ENCODE measurements around the gene NUMB. TPM values are rescaled to one million over a fixed set of nuclear protein-coding genes. Genes with fewer than 3 reads are reported as not detected.
A peak's percentile ranks its signal among the peaks of the same experiment; 100 is the strongest.

The NUMB gene
- total RNA-seq, 2 experiments from 2014 or later = 27.9 to 31.5 TPM

DNA sequence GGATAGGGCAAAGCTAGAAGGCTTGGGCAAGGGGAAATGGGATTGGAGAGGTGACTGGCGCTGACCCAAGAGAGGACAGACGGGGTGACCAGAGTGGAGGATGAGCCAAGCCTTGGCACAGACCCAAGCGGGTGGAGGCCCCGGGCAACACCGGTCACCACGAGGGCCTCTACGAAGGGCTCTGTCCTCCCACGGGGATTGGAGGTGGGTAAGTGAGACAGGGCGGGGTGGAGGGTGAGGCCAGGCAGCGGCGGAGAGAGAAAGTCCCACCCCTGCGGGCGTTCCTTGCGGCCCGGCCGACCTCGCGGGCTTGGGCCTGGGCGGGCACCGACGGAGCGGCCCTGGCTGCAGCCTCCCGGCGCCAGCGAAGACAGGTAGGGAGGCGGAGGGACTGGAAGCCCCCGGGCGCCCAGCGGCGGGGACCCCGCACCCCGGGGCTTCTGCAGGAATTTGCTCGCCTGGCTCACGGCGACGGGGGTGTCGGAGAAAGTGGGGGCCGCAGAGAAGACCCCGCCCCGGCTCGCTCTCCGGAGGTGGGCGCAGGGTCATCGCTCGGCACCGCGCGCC is 221.0 kb downstream of the NUMB start, which contains the start of gene PAPLN:
Gene PAPLN (plus strand): TSS at position 288 of the 567 bp plus-strand sequence. CDS start 2,273 bp downstream, outside the sequence.
- POLR2A ChIA-PET = no interaction called here
- CTCF ChIA-PET = no interaction called here
- no peak for ATAC-seq (ENCODE audit: poor library complexity)
- no peak within 1 kb of the TSS for H3K27ac Mint-ChIP-seq
- H3K27me3 Mint-ChIP-seq = peaks cover 77% of the 10 kb centered on the region
- H3K27ac ChIP-seq (ENCODE audit: low read depth in 1 of 2, low read length in 2 of 2) = no peak within 1 kb of the TSS
- no peaks in the 10 kb centered on the region for H3K36me3 ChIP-seq (ENCODE audit: insufficient read depth, low read length)
- DNase-seq = peak in 3 of 14 experiments; percentile 2 to 38 (median 25)
- H3K36me3 Mint-ChIP-seq (ENCODE audit: low read depth) = no peaks in the 10 kb centered on the region
- H3K4me3 Mint-ChIP-seq = peak within 1 kb of the TSS; percentile 34
- peaks cover 72 to 79% of the 10 kb centered on the region in 2 experiments for H3K27me3 ChIP-seq (ENCODE audit: control insufficient read depth in 1 of 2, insufficient read depth in 2 of 2, low read length in 2 of 2)
- no peak for TF ChIP-seq CTCF (IDR thresholded peaks at IDR 0.05)
- H3K4me1 Mint-ChIP-seq (ENCODE audit: low read depth) = peaks cover 6% of the 10 kb centered on the region
- H3K9me3 Mint-ChIP-seq = no peaks in the 10 kb centered on the region
- no peak within 1 kb of the TSS for H3K4me3 ChIP-seq (ENCODE audit: low read length)
- intact Hi-C loops (cut with DNase I, micrococcal nuclease) = no loop called here
- H3K9me3 ChIP-seq (ENCODE audit: control insufficient read depth in 1 of 2, insufficient read depth in 1 of 2, low read length in 2 of 2) = peaks cover 0 to 11% of the 10 kb centered on the region in 2 experiments
- H3K4me1 ChIP-seq (ENCODE audit: insufficient read depth, low read length) = peaks cover 18% of the 10 kb centered on the region

GRCh38 chr14:73236752-73237218 is 221.6 kb downstream of the NUMB start:
- DNase-seq (no peak), ATAC-seq (ENCODE audit: poor library complexity) (no peak)
- Mint-ChIP-seq H3K4me1 (ENCODE audit: low read depth) (peaks cover 6% of the 10 kb centered on the region), H3K27ac (no peak overlapping the region), H3K4me3 (peak overlapping the region; percentile 34), H3K27me3 (peaks cover 72% of the 10 kb centered on the region), H3K36me3 (ENCODE audit: low read depth) (no peaks in the 10 kb centered on the region), H3K9me3 (no peaks in the 10 kb centered on the region)
- Histone ChIP-seq H3K27me3 (ENCODE audit: control insufficient read depth in 1 of 2, insufficient read depth in 2 of 2, low read length in 2 of 2) (peaks cover 68 to 74% of the 10 kb centered on the region in 2 experiments), H3K36me3 (ENCODE audit: insufficient read depth, low read length) (no peaks in the 10 kb centered on the region), H3K4me1 (ENCODE audit: insufficient read depth, low read length) (peaks cover 18% of the 10 kb centered on the region), H3K4me3 (ENCODE audit: low read length) (no peak overlapping the region), H3K27ac (ENCODE audit: low read depth in 1 of 2, low read length in 2 of 2) (no peak overlapping the region), H3K9me3 (ENCODE audit: control insufficient read depth in 1 of 2, insufficient read depth in 1 of 2, low read length in 2 of 2) (peaks cover 0 to 11% of the 10 kb centered on the region in 2 experiments)
- intact Hi-C loops (cut with DNase I, micrococcal nuclease) = no loop called here
- POLR2A ChIA-PET = no interaction called here
- CTCF ChIA-PET = no interaction called here
- TF ChIP-seq CTCF (IDR thresholded peaks at IDR 0.05) = no peak

GRCh38 chr14:73236157-73236556 is 222.2 kb downstream of the NUMB start:
- peaks cover 0 to 11% of the 10 kb centered on the region in 2 experiments for H3K9me3 ChIP-seq (ENCODE audit: control insufficient read depth in 1 of 2, insufficient read depth in 1 of 2, low read length in 2 of 2)
- ATAC-seq (ENCODE audit: poor library complexity) (no peak), DNase-seq (no peak)
- no peaks in the 10 kb centered on the region for H3K9me3 Mint-ChIP-seq
- no peaks in the 10 kb centered on the region for H3K36me3 Mint-ChIP-seq (ENCODE audit: low read depth)
- peaks cover 66% of the 10 kb centered on the region for H3K27me3 Mint-ChIP-seq
- no peak for TF ChIP-seq CTCF (IDR thresholded peaks at IDR 0.05)
- peaks cover 18% of the 10 kb centered on the region for H3K4me1 ChIP-seq (ENCODE audit: insufficient read depth, low read length)
- intact Hi-C loops (cut with DNase I, micrococcal nuclease) = no loop called here
- H3K4me3 Mint-ChIP-seq = no peak overlapping the region
- ChIA-PET CTCF (no interaction called here), POLR2A (no interaction called here)
- H3K27ac ChIP-seq (ENCODE audit: low read depth in 1 of 2, low read length in 2 of 2) = no peak overlapping the region
- H3K27me3 ChIP-seq (ENCODE audit: control insufficient read depth in 1 of 2, insufficient read depth in 2 of 2, low read length in 2 of 2) = peaks cover 62 to 68% of the 10 kb centered on the region in 2 experiments
- no peaks in the 10 kb centered on the region for H3K36me3 ChIP-seq (ENCODE audit: insufficient read depth, low read length)
- H3K27ac Mint-ChIP-seq = no peak overlapping the region
- H3K4me1 Mint-ChIP-seq (ENCODE audit: low read depth) = peaks cover 6% of the 10 kb centered on the region
- H3K4me3 ChIP-seq (ENCODE audit: low read length) = no peak overlapping the region

Data from CD4-positive, alpha-beta T cell (primary cell).